ENCODE results near the gene PNLIPRP3. TPM values are rescaled to one million over a fixed set of nuclear protein-coding genes. Genes with fewer than 3 reads are reported as not detected.

PNLIPRP3 gene
- polyA plus RNA-seq, 1 donor = not detected

GRCh38 chr10:116450861-116451260 is 23.2 kb downstream of the PNLIPRP3 start:
- no peak for DNase-seq

GRCh38 chr10:116451711-116452337 is 24.2 kb downstream of the PNLIPRP3 start:
- DNase-seq = no peak

GRCh38 chr10:116452338-116452720 is 24.7 kb downstream of the PNLIPRP3 start:
- DNase-seq = no peak

GRCh38 chr10:116457488-116457887 is 29.8 kb downstream of the PNLIPRP3 start:
- DNase-seq = no peak

DNA sequence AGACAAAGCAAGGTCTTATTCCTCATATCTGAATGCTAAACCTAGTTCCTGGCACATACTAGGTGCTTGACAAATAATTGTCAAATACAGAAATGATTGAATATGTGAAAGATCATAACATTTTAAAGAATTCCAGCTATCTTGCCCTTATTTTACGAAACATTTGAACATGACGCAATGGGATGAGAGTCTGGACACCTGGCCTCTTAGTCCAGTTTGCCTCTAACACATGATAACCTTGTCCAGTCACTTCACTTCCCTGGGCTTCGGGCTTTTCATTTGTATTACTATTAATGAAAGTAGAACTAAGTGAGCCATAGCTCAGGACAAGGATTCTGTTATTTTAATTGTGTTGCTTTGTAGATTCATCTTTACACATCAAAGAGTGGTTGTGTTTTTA is 32.6 kb downstream of the PNLIPRP3 start:
- DNase-seq = no peak

DNA sequence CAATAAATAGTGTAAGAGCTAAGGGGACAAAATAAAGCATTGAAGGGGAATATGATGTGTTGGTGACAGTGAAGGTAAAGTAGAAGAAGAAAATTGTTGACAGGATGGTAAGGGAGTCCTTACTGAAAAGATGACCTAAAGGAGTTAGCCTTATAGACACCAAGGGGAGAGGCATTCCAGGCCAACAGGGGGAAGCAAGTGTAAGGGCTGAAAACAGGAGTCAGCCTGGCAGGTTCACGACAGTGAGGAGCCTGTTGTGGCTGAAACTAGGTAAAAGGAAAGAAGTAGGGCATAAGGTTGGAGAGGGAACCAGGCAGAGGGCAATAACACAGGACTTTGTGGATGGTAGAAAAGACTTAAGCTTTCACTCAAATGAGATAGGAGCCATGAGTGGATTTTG is 34.0 kb downstream of the PNLIPRP3 start:
- no peak for DNase-seq

GRCh38 chr10:116464257-116464656 is 36.6 kb downstream of the PNLIPRP3 start:
- DNase-seq = no peak

DNA sequence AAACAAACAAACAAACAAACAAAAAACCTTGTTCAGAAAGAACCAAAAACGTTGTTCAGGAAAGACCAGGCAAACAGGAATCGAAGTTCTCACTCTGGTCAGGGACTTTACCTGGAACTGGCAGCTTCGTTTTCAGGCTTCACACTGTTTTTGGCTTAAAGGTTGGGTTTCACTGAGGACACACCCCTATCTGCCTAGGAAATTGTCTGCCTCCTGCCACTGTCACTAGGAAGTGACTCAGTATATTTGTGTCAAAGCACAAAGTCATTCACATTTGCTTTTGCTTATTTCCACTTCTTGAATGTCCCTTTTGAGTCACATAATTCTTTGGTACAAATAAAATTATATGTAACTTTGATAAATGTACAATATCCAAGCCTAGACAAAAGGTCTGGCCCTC is 37.9 kb downstream of the PNLIPRP3 start:
- no peak for DNase-seq

DNA sequence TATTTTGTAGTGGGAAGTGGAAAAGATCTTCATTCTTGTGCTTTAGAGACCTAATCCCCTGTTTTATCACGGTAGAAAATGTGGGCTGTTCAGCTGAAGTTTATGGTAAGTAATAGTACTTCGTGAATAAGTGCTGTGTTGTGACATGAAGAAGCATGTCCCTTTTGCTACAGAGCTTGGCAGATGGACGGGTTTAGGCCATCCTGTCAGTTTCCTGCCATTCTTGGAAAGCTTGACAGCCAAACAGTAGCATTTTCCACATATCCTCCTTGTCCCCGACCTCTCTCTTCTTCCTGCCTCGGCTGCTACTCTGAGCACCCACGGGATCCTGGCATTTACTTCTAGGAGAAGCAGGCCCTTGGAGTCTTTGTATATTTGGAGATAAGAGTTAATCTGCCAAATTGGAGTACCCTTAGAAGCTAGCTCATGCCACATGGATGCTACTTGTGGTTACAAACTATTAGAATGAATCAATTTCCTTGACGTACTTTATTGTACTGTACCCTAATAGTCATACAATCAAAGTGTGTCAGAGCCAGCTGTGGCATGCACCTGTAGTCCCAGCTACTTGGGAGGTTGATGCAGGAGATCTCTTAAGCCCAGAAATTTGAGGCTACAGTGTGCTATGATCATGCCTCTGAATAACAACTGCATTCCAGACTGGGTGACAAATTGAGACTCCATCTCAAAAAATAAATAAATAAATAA is 39.2 kb downstream of the PNLIPRP3 start:
- DNase-seq = no peak

GRCh38 chr10:116469437-116469836 is 41.8 kb downstream of the PNLIPRP3 start:
- no peak for DNase-seq

DNA sequence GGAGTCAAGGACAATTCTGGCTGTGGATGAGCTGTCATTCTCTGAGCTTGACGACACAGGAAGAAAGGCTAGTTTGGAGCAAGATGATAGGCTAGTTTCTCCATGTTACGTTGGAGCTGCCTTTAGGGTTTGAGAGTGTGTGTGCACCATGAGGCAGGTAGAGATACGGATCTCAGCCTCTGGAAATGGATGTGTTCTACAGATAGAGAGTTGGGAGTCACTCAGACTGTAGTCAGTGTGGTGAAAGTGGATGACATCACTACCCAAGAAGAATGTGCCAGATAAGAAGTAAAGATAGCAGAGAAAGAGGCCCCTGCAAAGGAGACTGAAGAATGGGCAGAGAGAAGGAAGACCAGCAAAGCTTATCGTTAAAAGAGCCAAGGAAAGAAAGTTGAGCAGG is 42.4 kb downstream of the PNLIPRP3 start:
- no peak for DNase-seq

DNA sequence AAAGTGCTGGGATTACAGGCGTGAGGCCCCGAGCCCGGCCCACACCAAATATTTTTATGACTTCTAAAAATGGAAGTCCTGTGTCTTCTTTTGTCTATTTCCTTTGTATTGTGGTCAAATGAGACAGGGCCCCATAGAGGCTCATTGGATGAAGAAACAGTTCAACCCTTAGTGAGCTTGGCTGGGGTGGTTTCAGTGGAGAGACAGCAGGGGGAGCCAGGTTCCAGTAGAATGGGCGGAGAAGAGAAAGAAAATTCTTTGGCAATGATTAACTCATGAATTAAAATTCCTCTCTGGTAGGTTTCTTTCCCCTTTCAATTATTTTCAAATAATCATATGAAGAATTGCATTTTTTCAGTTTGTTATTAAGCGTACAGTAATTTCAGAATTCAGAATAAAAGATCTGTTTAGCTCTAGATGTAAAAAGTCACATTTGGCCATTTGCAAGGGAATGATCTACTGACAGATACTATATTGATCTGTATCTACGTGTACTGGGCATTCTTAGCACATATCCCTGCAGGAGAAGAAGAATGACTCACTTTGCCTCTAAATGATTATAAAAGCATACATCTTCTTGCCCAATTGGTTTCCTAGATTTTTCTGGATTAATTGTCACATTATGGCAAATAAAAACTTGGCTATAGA is 43.2 kb downstream of the PNLIPRP3 start:
- DNase-seq = peak; percentile 15

DNA sequence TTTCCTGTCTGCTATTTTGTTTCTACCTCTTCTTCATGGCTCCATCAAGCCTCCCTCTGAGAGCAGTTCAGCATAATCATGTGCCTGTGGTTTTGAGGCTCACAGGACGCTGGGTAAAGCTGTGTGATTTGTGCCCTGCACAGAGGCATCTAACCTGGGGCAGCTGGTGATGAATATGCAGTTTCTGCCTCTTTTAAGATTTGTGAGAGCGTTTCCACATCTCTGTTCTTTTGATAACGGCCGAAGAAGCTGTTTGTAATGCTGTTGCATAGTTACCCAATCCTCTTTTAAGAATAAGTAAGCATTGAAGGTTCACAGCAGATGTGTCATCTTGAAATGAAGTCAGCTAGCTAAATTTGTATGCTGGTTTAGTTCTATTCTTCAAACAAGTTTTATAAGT is 45.2 kb downstream of the PNLIPRP3 start:
- DNase-seq = no peak

DNA sequence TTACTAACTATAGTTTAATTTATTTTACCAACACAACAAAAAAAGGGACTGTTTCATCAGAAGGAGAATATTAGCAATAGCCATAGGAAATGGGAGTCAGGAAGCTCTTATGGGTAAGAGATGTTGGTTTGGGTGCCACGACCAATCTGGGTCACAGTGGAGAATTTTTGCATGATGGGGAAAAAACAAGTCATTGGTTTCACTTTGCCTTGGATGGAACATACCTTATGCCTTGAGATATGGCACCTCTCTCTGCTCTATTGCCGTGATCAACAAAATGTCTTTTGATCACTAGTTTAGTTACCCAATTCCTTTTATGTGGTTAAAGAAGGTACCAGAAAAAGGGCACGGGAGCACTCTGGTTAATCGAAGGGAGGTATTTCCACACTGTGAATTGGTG is 48.2 kb downstream of the PNLIPRP3 start:
- no peak for DNase-seq

- DNase-seq = no peak
These were observed 48.8 kb downstream of the PNLIPRP3 start for GRCh38 chr10:116476461-116476860.

- DNase-seq = no peak
These were observed 50.5 kb downstream of the PNLIPRP3 start for GRCh38 chr10:116477986-116478664.

GRCh38 chr10:116486770-116487448 is 59.3 kb downstream of the PNLIPRP3 start:
- no peak for DNase-seq

DNA sequence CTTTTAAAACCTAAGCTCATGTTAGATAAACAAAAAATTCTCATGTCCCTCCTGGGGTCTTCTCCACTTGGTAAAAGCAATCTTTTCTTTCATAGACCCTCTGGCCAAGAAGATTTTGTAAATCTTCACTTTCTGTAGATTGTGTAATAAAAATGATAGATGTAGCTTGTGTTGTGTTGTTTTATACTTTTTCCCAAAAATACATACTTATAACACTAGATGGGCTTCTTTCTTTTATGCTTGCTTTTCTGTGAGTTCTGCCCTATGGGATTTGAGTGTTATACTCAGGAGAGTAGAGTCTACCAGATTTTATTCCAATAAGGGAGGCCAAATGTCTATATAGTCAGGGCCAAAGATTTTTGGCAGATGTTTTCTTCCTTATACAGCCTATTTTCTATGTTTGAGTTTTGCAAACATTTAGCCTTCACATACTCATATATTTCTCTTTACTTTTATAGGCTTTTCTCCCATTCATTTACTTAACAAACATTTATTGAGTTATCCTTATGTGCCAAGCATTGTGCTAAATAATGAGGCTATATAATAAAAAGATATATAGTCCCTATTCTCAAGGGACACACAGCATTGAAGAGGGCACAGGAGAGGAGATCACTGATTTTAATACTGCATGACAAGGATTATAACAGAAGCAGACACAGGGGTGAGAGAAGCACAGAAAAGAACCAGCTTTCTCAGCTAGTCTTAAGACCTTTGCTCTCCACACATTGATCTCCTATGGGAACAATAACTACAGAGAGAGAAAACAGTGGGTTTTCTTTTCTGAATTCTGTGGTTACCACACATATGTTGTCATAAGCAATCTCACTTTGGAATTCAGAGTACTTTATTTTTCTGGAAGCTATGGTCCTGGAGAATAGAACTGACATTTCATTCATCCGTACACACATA is 60.1 kb downstream of the PNLIPRP3 start:
- DNase-seq = no peak

GRCh38 chr10:116489460-116489859 is 61.8 kb downstream of the PNLIPRP3 start:
- no peak for DNase-seq

GRCh38 chr10:116490028-116490662 is 62.5 kb downstream of the PNLIPRP3 start:
- DNase-seq = peak; percentile 8

- DNase-seq = no peak
These were observed 77.1 kb downstream of the PNLIPRP3 start for GRCh38 chr10:116504786-116505185.

Measured in left kidney (tissue), 2 donors.